IMR-90 (cell line): Measurements from ENCODE around the gene PRKD1. TPM values are rescaled to one million over a fixed set of nuclear protein-coding genes. Genes with fewer than 3 reads are reported as not detected.

Experiments used
- ATAC-seq: fragments of 200-7000 bp; cut with Tn5 transposase; 2 replicates; pipeline ENCODE4 v1.9.1; 2020; ENCODE audit warnings: low read depth, mild to moderate bottlenecking, moderate library complexity
- BruUV-seq: library from RNA; stranded (reverse); fragments of 400-500 nt; replicated peaks from 2 replicates; lab custom pipeline; 2021; lab: Mats Ljungman, UMichigan
- CTCF ChIA-PET: fragments of 300-600 bp; formaldehyde crosslinking; extraction: SDS; loops from one replicate; lab custom pipeline; 2021; ENCODE audit warnings: antibody characterized with exemption; lab: Yijun Ruan, JAX
- POLR2A ChIA-PET: fragments of 300-600 bp; sonication (Branson Sonifier 250); formaldehyde crosslinking; loops from one replicate; lab custom pipeline; 2022; ENCODE audit warnings: antibody characterized with exemption; ENCODE audit not compliant: unreplicated experiment; lab: Charles Lee
- DNase-seq: peaks from one replicate; pipeline ENCODE4 v3.0.0; 2013
- H2AFZ ChIP-seq: replicated peaks from 2 replicates; pipeline ENCODE3; 2013; ENCODE audit warnings: low read length, mild to moderate bottlenecking; ENCODE audit not compliant: poor library complexity
- H2AK5ac ChIP-seq: 2 replicates; pipeline ENCODE4 v1.6.1; 2013; ENCODE audit warnings: low read depth, low read length, inconsistent platforms
- H2AK9ac ChIP-seq: replicated peaks from 2 replicates; pipeline ENCODE3; 2013; ENCODE audit warnings: mild to moderate bottlenecking, low read depth, low read length, moderate library complexity; ENCODE audit not compliant: poor library complexity
- H2BK120ac ChIP-seq: 2 replicates; pipeline ENCODE4 v1.6.1; 2013; ENCODE audit warnings: low read depth, low read length, inconsistent platforms
- H2BK15ac ChIP-seq: 3 replicates; pipeline ENCODE4 v1.6.1; 2013; ENCODE audit warnings: low read depth, low read length, inconsistent platforms
- H2BK20ac ChIP-seq: 2 replicates; pipeline ENCODE4 v1.6.1; 2013; ENCODE audit warnings: low read depth, mild to moderate bottlenecking, inconsistent platforms, low read length, moderate library complexity
- H2BK5ac ChIP-seq: 2 replicates; pipeline ENCODE4 v1.6.1; 2013; ENCODE audit warnings: mild to moderate bottlenecking, low read depth, low read length, inconsistent platforms; ENCODE audit not compliant: poor library complexity, severe bottlenecking
- H3K14ac ChIP-seq: replicated peaks from 2 replicates; pipeline ENCODE4 v1.6.1; 2013; ENCODE audit warnings: low read depth, low read length, inconsistent platforms
- H3K18ac ChIP-seq: 2 replicates; pipeline ENCODE4 v1.6.1; 2013; ENCODE audit warnings: low read depth, low read length, control low read depth
- H3K23ac ChIP-seq: 2 replicates; pipeline ENCODE4 v1.6.1; 2013; ENCODE audit warnings: low read depth, low read length, inconsistent platforms
- H3K27ac ChIP-seq: 2 replicates; pipeline ENCODE4 v1.5.1; 2013; ENCODE audit warnings: mild to moderate bottlenecking, control low read depth, low read length; ENCODE audit not compliant: insufficient read depth
- H3K27me3 ChIP-seq: 2 replicates; pipeline ENCODE4 v1.6.1; 2013; ENCODE audit warnings: low read length; ENCODE audit not compliant: control insufficient read depth, insufficient read depth
- H3K36me3 ChIP-seq: 2 replicates; pipeline ENCODE4 v1.6.1; 2013; ENCODE audit warnings: low read length, mixed read lengths; ENCODE audit not compliant: control insufficient read depth, insufficient read depth
- H3K4ac ChIP-seq: 2 replicates; pipeline ENCODE4 v1.6.1; 2013; ENCODE audit warnings: low read depth, low read length, inconsistent platforms
- H3K4me1 ChIP-seq: 2 replicates; pipeline ENCODE4 v1.6.1; 2013; ENCODE audit warnings: low read length, mixed read lengths; ENCODE audit not compliant: control insufficient read depth, insufficient read depth
- H3K4me2 ChIP-seq: 2 replicates; pipeline ENCODE4 v1.6.1; 2013; ENCODE audit warnings: low read depth, mild to moderate bottlenecking, control low read depth, low read length, moderate library complexity
- H3K4me3 ChIP-seq: 2 replicates; pipeline ENCODE4 v1.5.1; 2013; ENCODE audit warnings: low read depth, mild to moderate bottlenecking, control low read depth, low read length, moderate library complexity; ENCODE audit not compliant: insufficient read depth
- H3K56ac ChIP-seq: 2 replicates; pipeline ENCODE4 v1.6.1; 2013; ENCODE audit warnings: low read length, inconsistent platforms; ENCODE audit not compliant: insufficient read depth; ENCODE audit errors: extremely low read depth
- H3K79me1 ChIP-seq, 2 experiments: 2 replicates each; pipeline ENCODE4 v1.6.1; 2013; ENCODE audit warnings: low read length in 2 of 2, inconsistent platforms in 1 of 2, low read depth in 1 of 2
- H3K9ac ChIP-seq: 2 replicates; pipeline ENCODE4 v1.6.1; 2013; ENCODE audit warnings: low read depth, low read length, control low read depth
- H3K9me1 ChIP-seq: 2 replicates; pipeline ENCODE4 v1.6.1; 2013; ENCODE audit warnings: low read length, inconsistent platforms; ENCODE audit not compliant: insufficient read depth
- H3K9me3 ChIP-seq: 2 replicates; pipeline ENCODE4 v1.6.1; 2013; ENCODE audit warnings: low read length; ENCODE audit not compliant: control insufficient read depth, insufficient read depth
- H4K20me1 ChIP-seq: 2 replicates; pipeline ENCODE4 v1.6.1; 2013; ENCODE audit warnings: low read length, inconsistent platforms; ENCODE audit not compliant: insufficient read depth
- H4K5ac ChIP-seq: 2 replicates; pipeline ENCODE4 v1.6.1; 2013; ENCODE audit warnings: mild to moderate bottlenecking, low read depth, low read length, control low read depth
- H4K8ac ChIP-seq, 2 experiments: 2 replicates each; pipeline ENCODE4 v1.6.1; 2013; ENCODE audit warnings: low read depth in 2 of 2, low read length in 2 of 2, control low read depth in 1 of 2, inconsistent platforms in 1 of 2
- H4K91ac ChIP-seq: 2 replicates; pipeline ENCODE4 v1.6.1; 2013; ENCODE audit warnings: low read depth, low read length, inconsistent platforms; ENCODE audit not compliant: insufficient read depth
- CEBPB ChIP-seq: IDR thresholded peaks from 2 replicates; pipeline ENCODE4 v1.6.1; 2012; ENCODE audit warnings: low read depth, low read length, improper control_type of control experiment
- CHD1 ChIP-seq: IDR thresholded peaks from 2 replicates; pipeline ENCODE4 v1.6.1; 2012; ENCODE audit warnings: low read depth, low read length, improper control_type of control experiment
- NFE2L2 ChIP-seq: fragments of 150-350 bp; IDR thresholded peaks from 2 replicates; pipeline ENCODE4 v1.6.1; 2016; ENCODE audit warnings: low read depth, mild to moderate bottlenecking, low read length
- RFX5 ChIP-seq: IDR thresholded peaks from 2 replicates; pipeline ENCODE4 v1.8.0; 2012; ENCODE audit warnings: low read depth, mild to moderate bottlenecking, low read length, moderate library complexity
- USF2 ChIP-seq: fragments of 150-350 bp; IDR thresholded peaks from 2 replicates; pipeline ENCODE4 v1.6.1; 2017; ENCODE audit warnings: mild to moderate bottlenecking, antibody characterized with exemption, low read length, low read depth
- WGBS, 2 experiments: methylation state at CpG; one replicate each; pipeline versions ENCODE4 v1.1.5 to v1.1.7; 2013; ENCODE audit warnings: missing lambda C conversion rate in 2 of 2; ENCODE audit not compliant: insufficient read length in 1 of 2; ENCODE audit errors: extremely low coverage in 2 of 2; 5-methylcytosine and 5-hydroxymethylcytosine counted together
- dilution Hi-C: fragments of 300-500 bp; cut with HindIII; formaldehyde crosslinking; loops from one replicate; pipeline ENCODE4 v1.14.3; 2018; ENCODE audit warnings: low sequenced_read_pairs; ENCODE audit not compliant: unreplicated experiment
- in situ Hi-C: fragments of 300-500 bp; cut with MboI; formaldehyde crosslinking; loops from 3 replicates; pipeline ENCODE4 v1.14.3; 2019; ENCODE audit warnings: low sequenced_read_pairs, inconsistent platforms, mixed read lengths
- intact Hi-C: fragments of 100-400 bp; cut with micrococcal nuclease; formaldehyde crosslinking; loops from 2 replicates; pipeline ENCODE4 v1.10.0; 2022
- polyA plus RNA-seq, 3 experiments: library from polyadenylated mRNA; depleted of rRNA; stranded (reverse); fragments of >200 nt; gene quantifications; 2 replicates each; pipeline ENCODE4 v1.2.3, GENCODE V29; 2012; ENCODE audit warnings: low replicate concordance in 1 of 3
- total RNA-seq: library from RNA; depleted of rRNA; stranded (reverse); fragments of >200 nt; gene quantifications from 2 replicates; pipeline ENCODE4 v1.2.3, GENCODE V29; 2012

Gene PRKD1
- total and polyA plus RNA-seq, 2 of the 4 experiments (the other 2 are of a cell fraction), result 12.9 to 14.2 TPM

DNA sequence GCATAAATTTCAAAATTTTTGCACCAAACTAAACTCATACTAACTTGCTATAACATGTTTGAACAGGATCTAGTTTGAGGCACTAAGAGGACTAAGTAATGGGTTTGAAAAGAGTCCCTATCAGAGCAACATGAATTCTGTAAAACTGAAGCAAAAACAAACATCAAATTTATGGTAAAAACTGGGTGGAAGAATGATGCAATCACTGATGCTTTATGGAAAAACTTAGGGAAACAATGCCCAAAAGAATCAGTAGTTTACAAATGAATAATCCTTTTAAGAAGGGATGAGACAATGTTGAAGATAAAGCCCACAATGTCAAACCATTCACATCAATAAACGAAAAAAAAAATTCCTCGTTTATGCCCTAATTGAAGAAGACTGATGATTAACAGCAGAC is 88.9 kb downstream of the PRKD1 start:
- H3K14ac ChIP-seq, result no peak overlapping the region
- 0 out of 2 replicates have a peak, but pooled peaks cover 2% of the 10 kb centered on the region for H3K36me3 ChIP-seq
- H3K4me3 ChIP-seq, result no peak overlapping the region
- TF ChIP-seq CEBPB (peak; percentile 54), NFE2L2 (no peak), RFX5 (no peak), CHD1 (no peak), USF2 (no peak)
- H2BK15ac ChIP-seq, result no peak overlapping the region
- H3K9ac ChIP-seq, result no peak overlapping the region
- dilution Hi-C loops, result no loop called here
- H3K9me1 ChIP-seq, result peaks cover 4% of the 10 kb centered on the region; the same call in 1 of the 2 replicates
- DNase-seq, result no peak
- no peak overlapping the region for H3K23ac ChIP-seq
- no peak overlapping the region for H4K5ac ChIP-seq
- no peak overlapping the region for H2AFZ ChIP-seq
- H3K79me1 ChIP-seq, result peaks cover 13 to 22% of the 10 kb centered on the region in 2 experiments; a peak in 3 of 4 replicates
- H3K18ac ChIP-seq, result no peak overlapping the region
- in situ Hi-C loops, result no loop called here
- no TSS peak for BruUV-seq
- H3K9me3 ChIP-seq, result peaks cover 23% of the 10 kb centered on the region
- no peak for ATAC-seq
- no peak overlapping the region for H3K56ac ChIP-seq
- H4K20me1 ChIP-seq, result no peaks in the 10 kb centered on the region
- H2BK5ac ChIP-seq, result no peak overlapping the region
- no peak overlapping the region for H2AK5ac ChIP-seq
- H2BK20ac ChIP-seq, result no peak overlapping the region
- H4K91ac ChIP-seq, result no peak overlapping the region
- H2BK120ac ChIP-seq, result no peak overlapping the region
- H3K27ac ChIP-seq, result no peak overlapping the region
- H4K8ac ChIP-seq, result no peak overlapping the region
- no peaks in the 10 kb centered on the region for H3K4me1 ChIP-seq
- H3K27me3 ChIP-seq, result no peaks in the 10 kb centered on the region
- ChIA-PET CTCF (no interaction called here), POLR2A (no interaction called here)
- H3K4me2 ChIP-seq, result no peak overlapping the region
- H2AK9ac ChIP-seq, result no peak overlapping the region
- no CpG with 5 or more reads among the region's 2 CpGs for WGBS, 2 experiments
- no peak overlapping the region for H3K4ac ChIP-seq
- intact Hi-C loops, result no loop called here
